Activated T-helper 9 cell treated with anti-CD3 and anti-CD28 coated beads, Interleukin-2, amount 50 U/mL, for 16 hours (primary cell): ENCODE results near the gene KIAA1755.
"Not testable (repeated sequence)": the region's sequence is repeated elsewhere in the genome, so short reads cannot be mapped to it uniquely, and the experiment has no call there.

Source experiments
- DNase-seq: peaks from one replicate; pipeline ENCODE4 v3.0.0-alpha.2; 2020; ENCODE audit warnings: low read depth

KIAA1755 gene

GRCh38 chr20:38286586-38287531, 26.3 kb upstream of the KIAA1755 start:
- DNase-seq, result no peak

- no peak for DNase-seq
Observed at GRCh38 chr20:38284893-38285444, 24.4 kb upstream of the KIAA1755 start.

- not testable (repeated sequence) for DNase-seq
Observed at GRCh38 chr20:38284066-38284650, 23.6 kb upstream of the KIAA1755 start.

- DNase-seq, result no peak
Observed at GRCh38 chr20:38283236-38283635, 22.7 kb upstream of the KIAA1755 start.

- not testable (repeated sequence) for DNase-seq
Observed at GRCh38 chr20:38281176-38281915, 20.8 kb upstream of the KIAA1755 start.

- DNase-seq, result no peak
Observed at GRCh38 chr20:38278763-38279162, 18.2 kb upstream of the KIAA1755 start.

GRCh38 chr20:38278131-38278530, 17.6 kb upstream of the KIAA1755 start:
- DNase-seq, result no peak

GRCh38 chr20:38277691-38278090, 17.2 kb upstream of the KIAA1755 start:
- DNase-seq, result no peak

GRCh38 chr20:38277285-38277684, 16.8 kb upstream of the KIAA1755 start:
- no peak for DNase-seq

- DNase-seq, result no peak
Observed at GRCh38 chr20:38275815-38276550, 15.4 kb upstream of the KIAA1755 start.

GRCh38 chr20:38272961-38273360, 12.4 kb upstream of the KIAA1755 start:
- DNase-seq, result no peak

- no peak for DNase-seq
Observed at GRCh38 chr20:38272398-38272797, 11.9 kb upstream of the KIAA1755 start.

GRCh38 chr20:38271608-38272120, 11.1 kb upstream of the KIAA1755 start:
- no peak for DNase-seq

GRCh38 chr20:38270869-38271605, 10.5 kb upstream of the KIAA1755 start:
- DNase-seq, result no peak

- no peak for DNase-seq
Observed at GRCh38 chr20:38269715-38270114, 9.2 kb upstream of the KIAA1755 start.

- DNase-seq, result no peak
Observed at GRCh38 chr20:38269040-38269439, 8.5 kb upstream of the KIAA1755 start.

GRCh38 chr20:38267901-38268514, 7.5 kb upstream of the KIAA1755 start:
- no peak for DNase-seq

GRCh38 chr20:38267296-38267695, 6.8 kb upstream of the KIAA1755 start:
- DNase-seq, result no peak

- no peak for DNase-seq
Observed at GRCh38 chr20:38266426-38266825, 5.9 kb upstream of the KIAA1755 start.

GRCh38 chr20:38262931-38263330, 2.4 kb upstream of the KIAA1755 start:
- no peak for DNase-seq
